Activated CD4-positive, alpha-beta memory T cell treated with anti-CD3 and anti-CD28 coated beads, Interleukin-2, amount 10 ng/mL, durations not matched to agents 7 days and 5 days (primary cell): Measurements from ENCODE around the gene ABCC3. TPM values are rescaled to one million over a fixed set of nuclear protein-coding genes. Genes with fewer than 3 reads are reported as not detected.
A peak's percentile ranks its signal among the peaks of the same experiment; 100 is the strongest.
"Not testable (repeated sequence)": the region's sequence is repeated elsewhere in the genome, so short reads cannot be mapped to it uniquely, and the experiment has no call there.

Experiments used
- CTCF ChIA-PET: fragments of 350-600 bp; sonication (Branson Sonifier 250); formaldehyde crosslinking; loops from one replicate; lab custom pipeline; 2021; ENCODE audit warnings: antibody characterized with exemption, inconsistent platforms; lab: Charles Lee
- POLR2A ChIA-PET: fragments of 350-600 bp; sonication (Branson Sonifier 250); formaldehyde crosslinking; loops from one replicate; lab custom pipeline; 2021; ENCODE audit warnings: antibody characterized with exemption; lab: Charles Lee
- DNase-seq: peaks from one replicate; pipeline ENCODE4 v3.0.0-alpha.2; 2020
- H3K27ac Mint-ChIP-seq: one replicate; pipeline ENCODE4 v1.8.0; 2021; ENCODE audit warnings: mild to moderate bottlenecking, mixed read lengths
- H3K27me3 Mint-ChIP-seq: one replicate; pipeline ENCODE4 v1.8.0; 2021; ENCODE audit warnings: mixed read lengths
- H3K36me3 Mint-ChIP-seq: one replicate; pipeline ENCODE4 v1.8.0; 2021; ENCODE audit warnings: low read depth, mixed read lengths
- H3K4me1 Mint-ChIP-seq: one replicate; pipeline ENCODE4 v1.8.0; 2021; ENCODE audit warnings: mixed read lengths
- H3K4me3 Mint-ChIP-seq: one replicate; pipeline ENCODE4 v1.8.0; 2021; ENCODE audit warnings: mild to moderate bottlenecking, mixed read lengths
- H3K9me3 Mint-ChIP-seq: one replicate; pipeline ENCODE4 v1.8.0; 2021; ENCODE audit warnings: mixed read lengths
- total RNA-seq, 2 experiments: library from RNA; stranded (reverse); gene quantifications; one replicate each; pipeline ENCODE4 v1.2.3, GENCODE V29; 2021

ABCC3 gene
- total RNA-seq, 2 experiments from 2014 or later, result 0.25 TPM; not detected in 1

GRCh38 chr17:50721194-50722010 is 86.7 kb downstream of the ABCC3 start:
- POLR2A ChIA-PET, result interaction anchor here (0.8 to 1.4 kb wide), 8 partner anchors 8 to 324 kb away, joined by 3 to 10 read pairs (median 4); partner anchors contain the start of genes ANKRD40, LRRC59 and TOB1
- H3K9me3 Mint-ChIP-seq, result no peaks in the 10 kb centered on the region
- DNase-seq, result no peak
- CTCF ChIA-PET, result interaction anchor here (0.5 to 1.2 kb wide), 3 partner anchors 12 to 670 kb away, joined by 3 to 5 read pairs (median 4); partner anchors contain the start of gene ANKRD40
- H3K27ac Mint-ChIP-seq, result peak overlapping the region; percentile 97
- H3K4me1 Mint-ChIP-seq, result peaks cover 42% of the 10 kb centered on the region
- peaks cover 17% of the 10 kb centered on the region for H3K36me3 Mint-ChIP-seq
- H3K27me3 Mint-ChIP-seq, result no peaks in the 10 kb centered on the region
- peak overlapping the region; percentile 95 for H3K4me3 Mint-ChIP-seq

DNA sequence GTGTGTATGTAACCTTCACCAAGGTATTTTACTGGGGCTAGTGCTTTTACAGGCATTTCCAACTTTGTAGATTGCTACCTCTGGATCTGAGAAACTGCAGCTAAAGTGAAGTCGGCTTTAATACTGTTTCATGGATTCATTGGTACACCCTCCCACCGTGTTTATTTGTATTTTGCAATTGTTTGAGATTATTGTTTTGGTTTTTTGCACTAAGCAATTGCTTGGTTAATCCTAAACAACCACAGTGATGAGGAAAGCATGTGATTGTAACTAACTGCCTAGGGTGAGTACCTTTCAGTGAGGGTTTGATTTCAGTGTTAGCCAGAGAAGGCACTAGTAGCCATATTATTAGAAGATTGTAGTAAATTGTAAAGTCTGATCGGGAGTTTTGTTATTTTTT is 88.1 kb downstream of the ABCC3 start:
- Mint-ChIP-seq H3K4me3 (peak overlapping the region; percentile 43), H3K27ac (no peak overlapping the region), H3K36me3 (peaks cover 24% of the 10 kb centered on the region), H3K4me1 (peaks cover 51% of the 10 kb centered on the region), H3K27me3 (no peaks in the 10 kb centered on the region), H3K9me3 (no peaks in the 10 kb centered on the region)
- CTCF ChIA-PET, result no interaction called here
- POLR2A ChIA-PET, result no interaction called here
- no peak for DNase-seq

DNA sequence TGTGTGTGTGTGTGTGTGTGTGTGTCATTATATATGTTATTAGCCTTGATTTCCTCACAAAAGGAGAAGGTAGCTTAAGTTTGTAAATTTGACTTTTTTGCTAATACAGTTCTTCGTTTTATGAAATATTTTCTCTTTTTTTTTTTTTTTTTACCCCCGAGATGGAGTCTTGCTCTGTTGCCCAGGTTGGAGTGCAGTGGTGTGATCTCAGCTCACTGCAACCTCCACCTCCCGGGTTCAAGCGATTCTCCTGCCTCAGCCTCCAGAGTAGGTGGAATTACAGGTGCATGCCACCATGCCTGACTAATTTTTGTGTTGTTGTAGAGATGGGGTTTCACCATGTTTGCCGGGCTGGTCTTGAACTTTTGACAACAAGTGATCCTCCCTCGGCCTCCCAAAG is 89.9 kb downstream of the ABCC3 start:
- H3K27me3 Mint-ChIP-seq, H3K9me3 Mint-ChIP-seq, DNase-seq, H3K27ac Mint-ChIP-seq, POLR2A ChIA-PET, H3K4me3 Mint-ChIP-seq: not testable (repeated sequence)
- Mint-ChIP-seq H3K36me3 (peaks cover 26% of the 10 kb centered on the region), H3K4me1 (peaks cover 53% of the 10 kb centered on the region)
- CTCF ChIA-PET, result interaction anchor here (0.7 kb wide), 1 partner anchor 185 kb away, joined by 3 read pairs; no protein-coding TSS in a partner anchor

- Mint-ChIP-seq H3K27ac (no peak overlapping the region), H3K36me3 (peaks cover 26% of the 10 kb centered on the region), H3K9me3 (no peaks in the 10 kb centered on the region), H3K4me1 (peaks cover 54% of the 10 kb centered on the region), H3K27me3 (no peaks in the 10 kb centered on the region), H3K4me3 (no peak overlapping the region)
- DNase-seq, result no peak
- ChIA-PET POLR2A (interaction anchor here (0.6 to 0.7 kb wide), 2 partner anchors 19 to 193 kb away, joined by 3 read pairs; no protein-coding TSS in a partner anchor), CTCF (interaction anchor here (0.8 kb wide), 1 partner anchor 17 kb away, joined by 3 read pairs; no protein-coding TSS in a partner anchor)
Measured at GRCh38 chr17:50725769-50726655, 91.3 kb downstream of the ABCC3 start.

DNA sequence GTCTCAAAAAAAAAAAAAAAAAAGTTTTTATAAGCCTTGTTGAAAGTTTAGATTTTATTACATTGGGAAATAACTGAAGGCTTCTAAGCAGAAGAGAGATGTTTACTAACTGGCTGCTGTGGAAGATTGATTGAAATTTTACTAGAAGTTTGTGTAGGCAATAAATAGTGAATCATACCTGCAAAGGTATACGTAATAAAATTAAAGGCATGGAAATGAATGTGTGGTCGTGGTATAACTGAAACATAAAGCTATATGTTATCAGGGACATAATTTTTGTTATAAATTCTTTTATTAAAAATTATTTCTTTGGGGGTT is 93.4 kb downstream of the ABCC3 start:
- POLR2A ChIA-PET, result interaction anchor here (1.3 kb wide), 1 partner anchor 9 kb away, joined by 3 read pairs; the partner anchor contains the start of gene LUC7L3
- Mint-ChIP-seq H3K4me3 (no peak overlapping the region), H3K27ac (no peak overlapping the region), H3K27me3 (no peaks in the 10 kb centered on the region), H3K36me3 (peaks cover 12% of the 10 kb centered on the region), H3K9me3 (no peaks in the 10 kb centered on the region), H3K4me1 (peaks cover 55% of the 10 kb centered on the region)
- CTCF ChIA-PET, result no interaction called here
- no peak for DNase-seq

GRCh38 chr17:50728881-50729765 is 94.4 kb downstream of the ABCC3 start:
- H3K27ac Mint-ChIP-seq, result no peak overlapping the region
- ChIA-PET POLR2A (interaction anchor here (0.9 to 3.2 kb wide), 2 partner anchors 7 to 9 kb away, joined by 3 to 10 read pairs; no protein-coding TSS in a partner anchor), CTCF (interaction anchor here (0.6 to 0.7 kb wide), 2 partner anchors 54 to 64 kb away, joined by 3 to 4 read pairs; no protein-coding TSS in a partner anchor)
- no peaks in the 10 kb centered on the region for H3K27me3 Mint-ChIP-seq
- peaks cover 15% of the 10 kb centered on the region for H3K36me3 Mint-ChIP-seq
- no peak overlapping the region for H3K4me3 Mint-ChIP-seq
- H3K9me3 Mint-ChIP-seq, result no peaks in the 10 kb centered on the region
- peaks cover 48% of the 10 kb centered on the region for H3K4me1 Mint-ChIP-seq
- DNase-seq, result no peak

DNA sequence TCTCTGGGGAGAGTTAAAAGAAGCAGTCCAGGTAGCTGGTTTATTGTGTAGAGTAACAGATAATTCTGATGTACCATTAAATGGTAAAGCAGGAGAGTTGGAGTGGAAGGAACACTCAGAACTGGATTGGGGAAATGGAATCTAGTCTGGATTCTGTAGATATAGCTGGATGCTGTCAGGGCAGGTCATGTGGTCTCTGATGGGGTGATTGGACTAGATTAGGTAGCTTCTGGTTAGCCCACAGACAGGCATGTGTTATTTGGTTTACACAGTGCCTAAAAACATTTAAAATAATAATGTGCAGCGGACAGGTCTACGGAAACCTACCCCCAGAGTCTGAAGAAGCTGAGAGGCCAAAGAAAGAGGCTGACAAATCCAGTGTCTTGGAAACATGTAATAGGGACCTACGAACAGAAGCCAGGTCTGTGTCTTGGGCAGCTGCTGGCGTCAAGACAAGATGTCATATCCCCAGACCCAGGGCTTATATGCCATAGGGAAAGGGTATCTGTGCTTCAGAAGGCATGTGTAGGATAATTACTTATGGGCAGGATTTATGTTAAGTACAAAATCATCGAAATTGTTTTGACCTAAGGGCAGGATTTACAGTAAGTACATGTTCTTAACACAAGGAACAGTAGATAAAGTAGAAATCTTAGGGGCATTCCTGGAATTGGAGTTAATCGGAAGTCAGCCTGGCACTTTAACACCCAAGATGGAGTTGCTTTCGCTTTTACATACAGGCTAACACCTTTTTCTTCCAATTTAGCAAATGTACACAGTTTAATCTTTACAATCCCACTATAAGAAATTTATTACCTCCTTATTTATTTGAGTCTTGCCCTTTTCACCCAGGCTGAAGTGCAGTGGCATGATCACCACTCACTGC is 97.1 kb downstream of the ABCC3 start:
- Mint-ChIP-seq H3K4me3 (no peak overlapping the region), H3K4me1 (peaks cover 50% of the 10 kb centered on the region), H3K27ac (peak overlapping the region; percentile 16), H3K36me3 (peaks cover 17% of the 10 kb centered on the region), H3K9me3 (no peaks in the 10 kb centered on the region), H3K27me3 (no peaks in the 10 kb centered on the region)
- POLR2A ChIA-PET, result interaction anchor here (0.9 to 3.2 kb wide), 4 partner anchors 10 to 24 kb away, joined by 3 to 10 read pairs (median 4); partner anchors contain the start of gene LUC7L3
- CTCF ChIA-PET, result no interaction called here
- no peak for DNase-seq

- Mint-ChIP-seq H3K4me1 (peaks cover 48% of the 10 kb centered on the region), H3K4me3 (no peak overlapping the region), H3K27me3 (no peaks in the 10 kb centered on the region), H3K36me3 (peaks cover 37% of the 10 kb centered on the region), H3K27ac (no peak overlapping the region), H3K9me3 (no peaks in the 10 kb centered on the region)
- CTCF ChIA-PET, result no interaction called here
- no peak for DNase-seq
- POLR2A ChIA-PET, result no interaction called here
Measured at GRCh38 chr17:50735287-50735686, 100.6 kb downstream of the ABCC3 start.

DNA sequence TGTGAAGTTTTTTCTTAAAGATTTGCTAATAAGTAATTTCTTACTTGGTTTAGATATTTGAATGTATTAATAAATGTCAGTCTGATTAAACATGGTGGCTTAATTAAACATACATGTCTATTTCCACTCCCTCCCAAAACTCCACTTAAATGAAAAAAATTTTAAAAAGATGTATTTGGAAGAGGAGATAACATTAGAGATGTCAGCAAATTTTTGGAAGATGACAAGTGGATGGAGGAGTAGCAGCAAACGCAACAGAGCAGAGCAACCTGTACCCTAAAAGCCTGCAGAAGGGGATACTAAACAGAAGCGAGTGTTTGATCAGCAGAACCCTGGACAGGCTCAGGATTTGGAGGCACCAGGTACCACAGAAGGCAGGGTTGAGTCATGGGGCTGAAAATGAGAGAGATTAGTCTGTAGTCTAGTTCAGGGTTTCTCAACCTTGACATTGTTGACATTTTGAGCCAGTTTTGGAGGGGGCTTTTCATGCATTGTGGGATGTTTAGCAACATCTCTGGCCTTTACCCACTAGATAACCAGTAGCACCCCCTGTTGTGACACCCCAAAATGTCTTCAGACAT is 102.5 kb downstream of the ABCC3 start:
- Mint-ChIP-seq H3K36me3 (peaks cover 54% of the 10 kb centered on the region), H3K4me1 (peaks cover 35% of the 10 kb centered on the region), H3K27me3 (no peaks in the 10 kb centered on the region), H3K27ac (no peak overlapping the region), H3K9me3 (no peaks in the 10 kb centered on the region), H3K4me3 (no peak overlapping the region)
- no peak for DNase-seq
- ChIA-PET CTCF (no interaction called here), POLR2A (no interaction called here)

DNA sequence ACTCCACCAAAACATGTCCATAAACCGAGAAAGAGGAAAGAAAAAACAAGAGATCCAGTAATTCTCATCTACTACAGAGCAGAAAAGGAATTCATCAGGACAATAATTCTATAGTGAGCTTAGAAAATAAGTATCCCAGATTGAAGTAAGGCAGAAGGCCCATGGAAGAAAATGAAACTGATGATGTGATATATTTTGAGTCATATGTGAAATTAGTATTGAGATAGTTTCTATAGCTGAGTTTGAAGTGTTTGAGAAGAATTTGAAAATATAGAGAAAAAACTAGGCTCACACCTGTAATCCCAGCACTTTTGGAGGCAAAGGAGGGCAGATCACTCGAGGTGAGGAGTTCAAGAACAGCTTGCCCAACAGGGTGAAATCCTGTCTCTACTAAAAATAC is 104.4 kb downstream of the ABCC3 start:
- ChIA-PET CTCF (interaction anchor here (1.5 kb wide), 1 partner anchor 114 kb away, joined by 4 read pairs; no protein-coding TSS in a partner anchor), POLR2A (interaction anchor here (0.6 to 1.5 kb wide), 5 partner anchors 15 to 264 kb away, joined by 3 to 5 read pairs (median 3); partner anchors contain the start of gene LUC7L3)
- Mint-ChIP-seq H3K4me3 (no peak overlapping the region), H3K27ac (peak overlapping the region; percentile 1), H3K4me1 (peaks cover 29% of the 10 kb centered on the region), H3K9me3 (no peaks in the 10 kb centered on the region), H3K27me3 (no peaks in the 10 kb centered on the region), H3K36me3 (peaks cover 67% of the 10 kb centered on the region)
- no peak for DNase-seq
